Measurements from ENCODE around the gene ZNRF1.

GRCh38 chr16:75085556-75085955 lies 86.7 kb downstream of the ZNRF1 start:
- TF ChIP-seq, protein P1, sequence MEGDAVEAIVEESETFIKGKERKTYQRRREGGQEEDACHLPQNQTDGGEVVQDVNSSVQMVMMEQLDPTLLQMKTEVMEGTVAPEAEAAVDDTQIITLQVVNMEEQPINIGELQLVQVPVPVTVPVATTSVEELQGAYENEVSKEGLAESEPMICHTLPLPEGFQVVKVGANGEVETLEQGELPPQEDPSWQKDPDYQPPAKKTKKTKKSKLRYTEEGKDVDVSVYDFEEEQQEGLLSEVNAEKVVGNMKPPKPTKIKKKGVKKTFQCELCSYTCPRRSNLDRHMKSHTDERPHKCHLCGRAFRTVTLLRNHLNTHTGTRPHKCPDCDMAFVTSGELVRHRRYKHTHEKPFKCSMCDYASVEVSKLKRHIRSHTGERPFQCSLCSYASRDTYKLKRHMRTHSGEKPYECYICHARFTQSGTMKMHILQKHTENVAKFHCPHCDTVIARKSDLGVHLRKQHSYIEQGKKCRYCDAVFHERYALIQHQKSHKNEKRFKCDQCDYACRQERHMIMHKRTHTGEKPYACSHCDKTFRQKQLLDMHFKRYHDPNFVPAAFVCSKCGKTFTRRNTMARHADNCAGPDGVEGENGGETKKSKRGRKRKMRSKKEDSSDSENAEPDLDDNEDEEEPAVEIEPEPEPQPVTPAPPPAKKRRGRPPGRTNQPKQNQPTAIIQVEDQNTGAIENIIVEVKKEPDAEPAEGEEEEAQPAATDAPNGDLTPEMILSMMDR (IDR thresholded peaks at IDR 0.05) = no peak
- no peak for TF ChIP-seq POLR2A (IDR thresholded peaks at IDR 0.05)

All from testis (tissue), 2 donors.